Measurements from ENCODE around the gene FEM1C. TPM values are rescaled to one million over a fixed set of nuclear protein-coding genes. Genes with fewer than 3 reads are reported as not detected.

The FEM1C gene
- total and polyA plus RNA-seq, 9 of the 15 experiments (the other 6 are each of a cell fraction or from before 2014, with no cell fraction given), result 1.4 to 9.3 (median 4.3) TPM

- H4K20me1 ChIP-seq (replicated peaks; ENCODE audit: control insufficient read depth, insufficient read depth, low read length), result no peaks in the 10 kb centered on the region
- H3K4me1 ChIP-seq (replicated peaks in 1 of 2; ENCODE audit: control insufficient read depth in 2 of 2, insufficient read depth in 2 of 2, low read length in 2 of 2), result no peaks in the 10 kb centered on the region
Observed at GRCh38 chr5:115532517-115532916, 12.1 kb downstream of the FEM1C start.

More at GRCh38 chr5:115532517-115532916, 12.1 kb downstream of the FEM1C start:
- FAIRE-seq (no peak), ATAC-seq (no peak), DNase-seq (ENCODE audit: extremely low read depth in 1 of 4, low spot score in 3 of 4) (no peak)
- BruUV-seq (replicated peaks), result no TSS peak
- Histone ChIP-seq H3K9me1 (ENCODE audit: control insufficient read depth, insufficient read depth, low read length) (no peaks in the 10 kb centered on the region), H3K4me2 (ENCODE audit: insufficient read depth, low read length) (no peak overlapping the region), H2AFZ (ENCODE audit: low read depth, low read length) (no peak overlapping the region), H3K9me3 (replicated peaks; ENCODE audit: control insufficient read depth, insufficient read depth, low read depth, low read length) (no peaks in the 10 kb centered on the region), H3K79me2 (ENCODE audit: control insufficient read depth, insufficient read depth, low read length) (peaks cover 96% of the 10 kb centered on the region), H3K4me3 (no peak overlapping the region), H3K9ac (ENCODE audit: insufficient read depth in 1 of 2, low read depth in 2 of 2, low read length in 2 of 2) (no peak overlapping the region), H3K36me3 (ENCODE audit: control insufficient read depth, insufficient read depth, low read length) (peaks cover 30% of the 10 kb centered on the region), H3K27me3 (ENCODE audit: control insufficient read depth in 2 of 2, insufficient read depth in 2 of 2, low read length in 2 of 2) (no peaks in the 10 kb centered on the region), H3K27ac (ENCODE audit: extremely low read depth, low read depth, low read length) (no peak overlapping the region)
- intact Hi-C loops (cut with micrococcal nuclease), result no loop called here
- 64% methylated on average over 2 of the region's 2 CpGs for WGBS (ENCODE audit: insufficient coverage, low coverage, missing lambda C conversion rate)
- POLR2A ChIA-PET, result no interaction called here
- CTCF ChIA-PET (ENCODE audit: low intra/inter-chr PET ratio), result no interaction called here
- no peak for TF ChIP-seq UBTF (IDR thresholded peaks at IDR 0.05; ENCODE audit: borderline replicate concordance in 1 of 2, low read depth in 2 of 2, low read length in 2 of 2)
- no peak for TF ChIP-seq MNT (conservative IDR thresholded peaks at IDR 0.05)
- TF ChIP-seq ZNF57 (CRISPR knock-in tag; IDR thresholded peaks at IDR 0.05), result no peak
- TF ChIP-seq KHSRP (IDR thresholded peaks at IDR 0.05), result no peak
- no peak for TF ChIP-seq L3MBTL2 (IDR thresholded peaks at IDR 0.05)
- in situ Hi-C loops (cut with MboI), result no loop called here
